DMS153 treated with DMSO at 0.1 percent for 48 hours (cell line): Measurements from ENCODE around the gene TOGARAM1.

Experiments used
- DNase-seq: peaks from one replicate; lab custom pipeline; 2025; ENCODE audit not compliant: unreplicated experiment; lab: John Stamatoyannopoulos, UW

The TOGARAM1 gene

DNA sequence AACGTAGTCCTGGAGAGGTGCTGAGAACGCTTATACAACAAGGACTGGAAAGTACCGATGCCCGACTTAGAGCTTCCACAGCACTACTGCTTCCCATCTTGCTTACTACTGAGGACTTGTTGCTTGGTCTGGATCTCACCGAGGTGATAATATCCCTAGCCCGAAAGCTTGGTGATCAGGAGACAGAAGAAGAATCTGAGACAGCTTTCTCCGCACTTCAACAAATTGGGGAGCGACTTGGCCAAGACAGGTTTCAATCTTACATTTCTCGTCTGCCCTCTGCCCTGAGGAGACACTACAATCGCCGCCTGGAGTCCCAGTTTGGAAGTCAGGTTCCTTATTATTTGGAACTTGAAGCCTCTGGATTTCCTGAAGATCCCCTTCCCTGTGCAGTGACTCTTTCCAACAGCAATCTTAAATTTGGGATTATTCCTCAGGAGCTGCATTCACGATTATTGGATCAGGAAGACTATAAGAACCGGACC lies 1.1 kb downstream of the TOGARAM1 start:
- no peak for DNase-seq

- no peak for DNase-seq
Observed at GRCh38 chr14:44963775-44964380, 1.9 kb downstream of the TOGARAM1 start.

DNA sequence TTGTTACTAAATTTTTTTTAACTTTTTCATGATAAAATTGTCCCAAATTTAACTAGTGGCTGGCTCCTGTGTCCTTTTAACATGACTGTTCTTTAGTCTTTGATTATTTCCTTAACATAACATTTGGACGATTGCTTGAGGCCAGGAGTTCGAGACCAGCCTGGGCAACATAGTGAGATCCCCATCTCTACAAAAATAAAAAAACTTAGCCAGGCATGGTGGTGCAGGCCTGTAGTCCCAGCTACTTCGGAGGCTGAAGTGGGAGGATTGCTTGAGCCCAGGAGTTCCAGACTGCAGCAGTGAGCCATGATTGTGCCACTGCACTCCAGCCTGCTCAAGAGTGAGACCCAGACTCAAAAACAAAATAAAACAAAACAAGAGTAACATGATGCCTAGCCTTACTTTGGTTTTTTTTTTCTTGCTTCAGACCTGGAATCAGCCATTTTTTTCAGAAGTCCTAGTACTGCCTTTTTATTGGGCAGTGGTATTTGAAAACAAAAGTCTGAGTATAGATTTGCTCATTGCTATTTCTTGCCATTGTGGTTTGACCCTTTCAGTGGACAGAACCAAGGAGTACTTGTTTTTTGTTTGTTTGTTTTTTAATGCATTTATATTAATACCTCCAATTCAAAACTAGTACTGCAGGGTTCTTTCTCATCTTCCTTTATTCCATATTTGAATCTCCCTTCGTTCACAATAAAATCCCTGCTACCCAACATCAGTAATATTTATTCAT lies 4.8 kb downstream of the TOGARAM1 start:
- DNase-seq = no peak

DNA sequence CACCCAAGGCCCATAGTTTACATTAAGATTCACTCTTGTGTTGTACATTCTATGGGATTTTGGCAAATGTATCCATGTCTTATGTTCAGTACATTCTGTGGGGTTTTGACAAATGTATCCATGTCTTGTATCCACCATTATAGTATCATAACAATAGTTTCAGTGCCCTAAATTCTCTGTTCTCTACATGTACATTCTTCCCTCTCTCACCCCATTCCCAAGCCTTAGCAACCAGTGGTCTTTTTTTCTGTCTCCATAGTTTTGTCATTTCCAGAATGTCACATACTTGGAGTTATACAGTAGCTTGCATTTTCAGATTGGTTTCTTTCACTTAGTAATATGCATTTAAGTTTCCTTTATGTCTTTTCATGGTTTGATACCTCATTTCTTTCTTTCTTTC lies 6.7 kb downstream of the TOGARAM1 start:
- DNase-seq = no peak

DNA sequence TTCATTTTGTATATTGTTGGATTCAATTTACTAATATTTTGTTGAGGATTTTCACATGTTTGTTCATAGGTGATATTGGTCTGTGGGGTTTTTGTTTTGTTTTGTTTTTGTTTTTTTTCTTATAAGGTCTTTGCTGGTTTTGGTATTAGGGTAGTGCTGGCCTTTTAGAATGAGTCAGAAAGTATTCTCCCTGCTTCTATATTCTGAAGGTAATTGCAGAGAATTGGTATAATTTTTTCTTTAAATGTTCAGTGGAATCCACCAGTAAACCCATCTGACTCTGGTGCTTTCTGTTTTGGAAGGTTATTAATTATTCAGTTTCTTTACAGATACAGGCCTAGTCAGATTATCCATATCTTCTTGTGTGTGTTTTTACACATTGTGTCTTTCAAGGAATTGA lies 8.9 kb downstream of the TOGARAM1 start:
- no peak for DNase-seq

GRCh38 chr14:44971459-44971858 lies 9.5 kb downstream of the TOGARAM1 start:
- no peak for DNase-seq

DNA sequence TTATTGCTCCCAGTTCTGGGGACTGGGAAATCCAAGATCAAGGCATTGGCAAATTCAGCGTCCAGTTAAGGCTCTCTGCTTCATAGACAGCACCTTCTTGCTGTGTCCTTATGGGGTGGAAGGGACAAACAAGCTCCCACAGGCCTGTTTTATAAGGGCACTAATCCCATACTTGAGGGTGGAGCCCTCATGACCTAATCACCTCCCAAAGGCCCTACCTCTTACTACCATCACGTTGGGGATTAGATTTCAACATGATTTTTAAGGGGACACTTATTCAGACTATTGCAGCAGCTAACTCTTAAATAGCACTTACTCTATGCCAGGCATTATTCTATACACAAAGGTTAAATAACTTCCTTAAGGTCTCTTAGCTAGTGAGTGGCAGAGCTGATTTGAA lies 17.3 kb downstream of the TOGARAM1 start:
- DNase-seq = no peak

GRCh38 chr14:44979740-44980356 lies 17.9 kb downstream of the TOGARAM1 start:
- no peak for DNase-seq

DNA sequence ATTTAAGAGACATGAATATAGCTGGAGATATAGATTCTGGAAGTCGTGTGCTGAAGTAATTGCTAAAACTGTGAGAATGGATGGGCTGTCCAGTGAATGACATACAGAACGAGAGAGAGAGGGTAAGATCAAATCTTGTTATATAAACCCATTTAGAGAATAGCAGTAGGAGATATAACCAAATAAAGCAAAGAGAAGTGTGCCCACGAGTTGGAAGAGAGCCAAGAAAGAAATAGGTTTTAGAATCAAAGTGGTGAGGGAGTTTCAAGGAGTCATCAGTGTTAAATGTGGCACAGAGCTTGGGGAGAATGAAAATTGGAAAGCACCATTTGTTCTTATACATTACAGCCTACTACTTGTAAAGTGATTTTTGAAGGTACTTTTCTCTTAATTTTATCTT lies 19.2 kb downstream of the TOGARAM1 start:
- no peak for DNase-seq

DNA sequence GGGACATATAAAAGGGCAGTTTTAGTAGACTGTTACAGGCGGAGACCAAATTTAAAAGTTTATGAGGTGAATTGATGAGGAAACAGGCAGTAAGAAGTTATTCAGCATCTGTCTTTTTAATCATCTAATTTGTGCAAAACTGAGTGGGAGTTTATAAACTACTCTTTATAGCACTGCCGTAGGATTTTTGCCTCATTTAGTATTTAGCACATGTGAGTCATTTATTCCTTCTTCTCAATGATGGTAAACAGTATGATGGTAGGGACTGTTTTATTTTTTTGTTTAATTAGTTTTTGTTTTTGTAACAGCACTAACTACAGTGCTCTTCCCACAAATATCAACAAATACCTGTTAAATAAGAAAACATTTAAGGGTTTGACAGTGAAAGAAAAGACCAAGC lies 20.6 kb downstream of the TOGARAM1 start:
- DNase-seq = no peak

DNA sequence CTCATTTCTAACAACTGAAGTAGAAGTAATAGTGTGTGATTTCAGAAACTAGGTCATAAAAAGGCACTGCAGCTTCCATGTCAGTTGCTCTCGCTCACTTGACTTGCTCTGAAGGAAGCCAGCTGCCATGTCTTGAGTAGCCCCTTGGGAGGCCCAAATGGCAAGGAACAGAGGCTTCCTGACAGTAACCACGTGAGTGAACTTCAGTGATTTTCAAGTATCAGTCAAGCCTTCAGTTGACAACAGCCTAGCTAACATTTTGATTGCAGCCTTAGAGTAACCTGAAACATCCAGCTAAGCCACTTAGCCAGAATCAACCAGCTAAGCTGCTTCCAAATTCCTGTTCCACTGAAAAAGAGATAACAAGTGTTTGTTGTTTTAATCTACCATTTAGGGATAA lies 26.7 kb downstream of the TOGARAM1 start:
- DNase-seq = no peak

DNA sequence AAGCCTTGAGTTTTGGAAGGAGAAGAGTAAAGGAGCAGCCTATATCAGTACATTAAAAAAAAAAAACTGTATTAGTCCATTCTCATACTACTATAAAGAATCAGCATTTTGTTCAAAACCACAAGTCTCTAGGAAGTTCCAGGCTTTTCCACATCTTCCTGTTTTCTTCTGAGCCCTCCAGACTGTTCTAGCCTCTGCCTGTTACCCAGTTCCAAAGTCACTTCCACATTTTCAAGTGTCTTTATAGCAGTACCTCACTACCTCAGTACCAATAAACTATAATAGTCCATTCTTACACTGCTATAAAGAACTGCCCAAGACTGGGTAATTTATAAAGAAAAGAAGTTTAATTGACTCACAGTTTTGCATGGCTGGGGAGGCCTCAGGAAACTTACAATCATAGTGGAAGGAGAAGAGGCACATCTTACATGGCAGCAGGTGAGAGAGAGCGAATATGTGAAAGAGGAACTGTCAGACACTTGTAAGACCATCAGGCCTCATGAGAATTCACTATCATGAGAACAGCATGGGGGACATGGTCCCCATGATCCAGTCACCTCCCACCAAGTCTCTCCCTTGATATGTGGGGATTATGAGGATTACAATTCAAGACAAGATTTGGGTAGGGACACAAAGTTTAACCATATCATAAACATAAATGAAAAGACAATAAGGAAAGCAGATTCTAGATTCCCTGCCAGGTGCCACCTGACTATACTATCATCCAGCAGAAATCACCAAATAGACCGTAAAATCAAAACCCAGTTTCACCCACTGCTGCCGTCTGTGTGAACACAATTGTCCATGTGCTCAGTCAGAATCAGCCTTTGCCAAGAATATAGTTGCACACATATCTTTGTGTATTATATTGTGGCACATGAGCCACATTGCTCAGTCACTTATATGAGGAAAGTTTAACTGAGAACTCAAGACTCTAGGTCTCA lies 27.8 kb downstream of the TOGARAM1 start:
- DNase-seq = no peak

- no peak for DNase-seq
Observed at GRCh38 chr14:44990533-44990932, 28.5 kb downstream of the TOGARAM1 start.

DNA sequence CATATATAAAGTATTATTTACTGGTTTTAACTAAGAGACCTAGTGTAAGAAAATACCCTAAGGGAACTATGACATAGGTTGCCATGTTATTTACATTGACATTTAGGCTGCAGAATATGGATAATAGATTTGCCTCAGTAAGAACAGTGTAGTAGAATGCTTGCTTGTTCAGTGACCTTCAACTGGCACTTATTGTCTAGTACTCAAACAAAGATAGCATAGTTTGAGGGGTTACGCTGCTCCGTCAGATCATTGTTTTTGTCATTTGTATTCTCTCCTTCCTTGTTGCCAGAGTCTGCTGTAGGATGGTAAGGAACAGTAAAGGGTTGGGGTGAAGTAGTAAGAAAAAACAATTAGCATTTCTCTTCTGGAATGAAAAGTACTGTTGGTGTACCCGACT lies 33.2 kb downstream of the TOGARAM1 start:
- DNase-seq = no peak

DNA sequence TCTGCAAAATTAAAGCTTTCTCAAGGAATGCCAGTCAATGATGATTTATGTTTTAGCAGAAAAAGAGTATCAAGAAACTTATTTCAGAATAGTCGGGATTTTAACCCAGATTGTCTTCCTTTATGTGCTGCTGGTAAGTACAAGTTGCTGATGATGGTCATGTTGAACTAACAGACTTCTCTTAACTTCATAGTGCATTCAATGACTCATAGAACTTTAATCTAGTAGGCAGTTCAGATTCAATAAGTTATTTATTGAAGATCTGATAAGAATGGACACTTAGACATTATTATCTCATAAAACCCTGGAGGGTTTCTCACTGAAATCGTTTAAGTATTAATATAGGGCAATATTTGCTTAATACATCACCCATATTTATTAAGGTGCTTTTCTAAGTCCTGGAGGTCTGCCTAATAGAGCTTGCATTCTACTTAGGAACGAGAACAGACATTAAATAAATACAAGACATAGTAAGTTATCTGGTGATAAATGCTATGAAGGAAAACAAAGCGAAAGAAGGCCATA lies 33.8 kb downstream of the TOGARAM1 start:
- DNase-seq = no peak

DNA sequence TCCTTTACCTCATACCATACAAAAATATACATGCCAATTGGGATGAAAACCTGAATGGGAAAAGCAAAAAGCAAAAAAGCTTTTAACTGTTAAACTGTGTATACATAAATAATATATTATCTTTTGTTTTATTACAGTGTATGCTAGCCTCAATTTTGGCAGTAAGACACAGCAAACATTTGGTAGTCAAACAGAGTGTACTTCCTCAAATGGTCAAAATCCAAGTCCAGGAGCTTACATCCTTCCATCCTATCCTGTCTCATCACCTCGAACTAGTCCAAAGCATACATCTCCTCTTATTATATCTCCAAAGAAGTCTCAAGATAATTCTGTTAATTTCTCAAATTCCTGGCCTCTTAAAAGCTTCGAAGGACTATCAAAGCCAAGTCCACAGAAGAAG lies 41.9 kb downstream of the TOGARAM1 start:
- no peak for DNase-seq

GRCh38 chr14:45015133-45015532 lies 53.1 kb downstream of the TOGARAM1 start:
- DNase-seq = no peak

DNA sequence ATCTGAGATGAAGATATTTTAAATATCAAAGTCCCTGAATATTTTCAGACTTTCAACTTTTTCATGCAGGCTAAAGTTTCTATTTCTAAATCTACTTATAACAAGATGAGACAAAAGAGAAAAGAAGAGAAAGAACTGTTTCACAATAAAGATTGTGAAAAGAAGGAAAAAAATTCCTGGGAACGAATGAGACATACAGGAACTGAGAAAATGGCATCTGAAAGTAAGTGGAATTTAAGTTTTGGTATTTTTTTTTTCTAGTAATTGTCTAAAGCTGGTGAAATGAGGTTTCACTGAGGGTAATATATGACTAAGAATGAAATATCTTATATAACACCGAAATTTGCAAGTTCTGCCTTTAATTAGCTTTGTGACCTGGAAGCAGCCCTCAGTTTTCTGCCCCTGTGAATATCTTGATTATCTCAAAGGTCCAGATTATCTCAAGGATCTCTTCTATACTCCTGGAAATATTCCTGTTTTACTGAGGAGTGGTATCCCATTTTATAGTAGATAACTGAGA lies 66.2 kb downstream of the TOGARAM1 start:
- DNase-seq = no peak

DNA sequence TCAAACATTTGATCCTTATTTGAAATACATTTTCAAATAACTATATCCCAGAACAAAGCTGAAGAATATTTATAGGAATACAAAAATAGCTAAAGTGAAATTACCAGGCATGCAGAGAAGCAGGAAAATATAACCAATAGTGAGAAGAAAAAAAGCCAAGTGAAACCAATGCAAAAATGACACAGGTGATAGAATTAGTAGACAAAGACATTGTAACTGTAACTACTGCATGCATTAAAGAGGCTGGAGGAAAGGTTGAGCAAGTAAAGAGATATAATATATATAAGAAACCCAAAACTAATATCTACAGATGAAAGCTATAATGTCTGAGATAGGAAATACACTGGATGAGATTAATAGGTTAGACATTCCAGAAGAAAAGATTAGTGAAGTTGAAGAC lies 72.7 kb downstream of the TOGARAM1 start:
- DNase-seq = no peak

- no peak for DNase-seq
Observed at GRCh38 chr14:45038256-45038655, 76.3 kb downstream of the TOGARAM1 start.

- no peak for DNase-seq
Observed at GRCh38 chr14:45038865-45039264, 76.9 kb downstream of the TOGARAM1 start.
